Fibroblast of lung (primary cell): ENCODE measurements around the gene SLC26A2.

Experiments
- EZH2 ChIP-seq: IDR thresholded peaks from 2 replicates; pipeline ENCODE4 v1.5.1; 2012; ENCODE audit warnings: low read length, control low read depth, mild to moderate bottlenecking; ENCODE audit errors: missing control alignments
- TF ChIP-seq, protein P1 (sequence below), 2 donors: IDR thresholded peaks in 1 of 2; conservative IDR thresholded peaks in 1 of 2; 1 replicate in 1 of 2; 2 replicates in 1 of 2; pipeline ENCODE4 v1.5.1; 2011 to 2012; ENCODE audit warnings: low read length in 2 of 2, control low read depth in 1 of 2, inconsistent platforms in 1 of 2, low read depth in 1 of 2, mild to moderate bottlenecking in 1 of 2

DNA sequence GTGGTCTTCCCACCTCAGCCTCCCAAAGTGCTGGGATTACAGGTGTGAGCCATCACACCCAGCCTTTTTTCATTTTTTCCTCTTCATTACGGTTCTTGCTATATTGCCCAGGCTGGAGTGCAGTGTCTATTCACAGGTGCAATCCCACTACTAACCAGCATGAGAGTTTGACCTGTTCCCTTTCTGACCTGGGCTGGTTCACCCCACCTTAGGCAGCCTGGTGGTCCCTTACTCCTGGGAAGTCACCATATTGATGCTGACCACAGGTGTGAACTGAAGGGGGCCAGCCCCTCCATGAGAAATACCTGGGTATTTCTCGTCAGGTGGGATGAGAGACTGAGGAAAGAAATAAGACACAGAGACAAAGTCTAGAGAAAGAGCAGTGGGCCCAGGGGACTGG is 18.4 kb upstream of the SLC26A2 start:
- TF ChIP-seq, protein P1, sequence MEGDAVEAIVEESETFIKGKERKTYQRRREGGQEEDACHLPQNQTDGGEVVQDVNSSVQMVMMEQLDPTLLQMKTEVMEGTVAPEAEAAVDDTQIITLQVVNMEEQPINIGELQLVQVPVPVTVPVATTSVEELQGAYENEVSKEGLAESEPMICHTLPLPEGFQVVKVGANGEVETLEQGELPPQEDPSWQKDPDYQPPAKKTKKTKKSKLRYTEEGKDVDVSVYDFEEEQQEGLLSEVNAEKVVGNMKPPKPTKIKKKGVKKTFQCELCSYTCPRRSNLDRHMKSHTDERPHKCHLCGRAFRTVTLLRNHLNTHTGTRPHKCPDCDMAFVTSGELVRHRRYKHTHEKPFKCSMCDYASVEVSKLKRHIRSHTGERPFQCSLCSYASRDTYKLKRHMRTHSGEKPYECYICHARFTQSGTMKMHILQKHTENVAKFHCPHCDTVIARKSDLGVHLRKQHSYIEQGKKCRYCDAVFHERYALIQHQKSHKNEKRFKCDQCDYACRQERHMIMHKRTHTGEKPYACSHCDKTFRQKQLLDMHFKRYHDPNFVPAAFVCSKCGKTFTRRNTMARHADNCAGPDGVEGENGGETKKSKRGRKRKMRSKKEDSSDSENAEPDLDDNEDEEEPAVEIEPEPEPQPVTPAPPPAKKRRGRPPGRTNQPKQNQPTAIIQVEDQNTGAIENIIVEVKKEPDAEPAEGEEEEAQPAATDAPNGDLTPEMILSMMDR (conservative IDR thresholded peaks at IDR 0.05 in 1 of 2, IDR thresholded peaks at IDR 0.05 in 1 of 2; ENCODE audit: low read depth in 1 of 2, low read length in 2 of 2) = no peak
- no peak for TF ChIP-seq EZH2
